HG03457 (cell line): ENCODE data around the gene ADI1.
"Not testable (repeated sequence)": the region's sequence is repeated elsewhere in the genome, so short reads cannot be mapped to it uniquely, and the experiment has no call there.

Source experiments
- ATAC-seq: cut with Tn5 transposase; IDR thresholded peaks from one replicate; pipeline ENCODE4 v1.9.1; 2021; ENCODE audit warnings: moderate number of reproducible peaks; ENCODE audit not compliant: unreplicated experiment

Gene ADI1

DNA sequence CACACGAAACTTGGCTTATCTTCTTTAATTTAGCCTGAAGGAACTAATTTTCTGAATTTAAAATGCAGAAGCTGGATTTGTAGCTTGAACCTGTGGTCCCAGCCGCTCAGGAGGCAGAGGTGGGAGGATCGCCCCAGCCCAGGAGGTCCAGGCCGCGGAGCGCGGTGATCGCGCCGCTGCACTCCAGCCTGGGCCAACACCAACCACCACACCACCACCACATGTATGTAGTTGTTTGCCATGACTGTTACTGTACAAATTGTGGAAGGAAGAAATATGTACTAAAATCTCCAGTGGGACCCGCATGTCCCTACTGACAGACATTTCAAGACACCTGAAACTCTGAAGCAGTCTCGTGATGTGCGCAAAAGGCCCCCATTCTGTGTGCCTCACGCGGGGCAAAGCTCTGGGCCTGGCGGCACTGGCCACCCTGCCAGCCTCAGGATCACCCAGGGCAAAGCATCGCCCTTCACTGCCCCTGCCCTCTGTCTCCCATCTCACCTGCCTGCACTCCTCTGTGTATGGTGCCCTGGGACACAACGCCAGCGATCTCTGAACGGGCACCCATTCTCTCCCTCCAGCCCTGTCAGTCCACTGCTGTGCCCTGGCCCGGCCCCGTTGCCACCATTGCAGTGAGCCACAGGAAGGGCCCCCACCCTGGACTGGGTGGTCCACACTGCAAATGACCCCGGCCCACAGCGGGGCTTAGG, 10.1 kb upstream of the ADI1 start:
- no peak for ATAC-seq

DNA sequence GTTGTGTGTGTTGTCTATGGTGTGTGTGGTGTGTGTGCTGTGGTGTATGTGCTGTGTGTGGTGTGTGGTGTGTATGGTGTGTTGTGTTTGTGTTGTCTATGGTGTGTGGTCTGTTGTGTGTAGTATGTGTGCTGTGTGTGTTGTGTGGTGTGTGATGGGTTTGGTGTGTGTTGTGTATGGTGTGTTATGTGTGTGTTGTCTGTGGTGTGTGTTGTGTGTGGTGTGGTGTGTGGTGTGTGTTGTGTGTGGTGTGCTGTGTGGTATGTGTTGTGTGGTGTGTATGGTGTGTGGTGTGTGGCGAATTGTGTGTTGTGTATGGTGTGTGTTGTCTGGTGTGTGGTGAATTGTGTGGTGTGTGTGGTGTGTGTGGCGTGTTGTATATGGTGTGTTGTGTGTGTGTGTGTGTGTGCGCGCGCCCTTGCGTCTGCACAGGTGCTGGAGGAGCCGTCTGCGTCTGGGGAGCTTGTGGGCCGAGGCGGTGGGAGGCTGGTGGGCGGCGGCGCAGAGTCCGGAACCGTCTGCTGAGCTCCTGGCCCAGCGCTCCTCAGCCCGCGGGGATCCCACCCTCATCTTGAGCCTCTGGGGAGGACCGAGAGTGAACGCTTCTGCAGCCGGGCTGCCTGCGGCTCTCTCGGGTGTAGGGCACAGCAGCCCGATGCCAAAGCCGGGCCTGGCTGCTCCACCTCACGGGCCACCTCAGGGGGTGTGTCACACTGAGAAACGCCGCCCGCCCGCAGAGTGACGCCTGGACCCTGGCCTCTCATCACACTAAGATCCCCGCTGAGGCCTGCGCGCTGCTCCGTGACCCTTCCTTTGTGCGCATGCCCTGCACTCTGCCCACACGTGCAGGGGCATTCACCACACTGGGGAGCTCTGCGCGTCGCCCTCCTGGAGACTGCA, 8.8 kb upstream of the ADI1 start:
- no peak for ATAC-seq

DNA sequence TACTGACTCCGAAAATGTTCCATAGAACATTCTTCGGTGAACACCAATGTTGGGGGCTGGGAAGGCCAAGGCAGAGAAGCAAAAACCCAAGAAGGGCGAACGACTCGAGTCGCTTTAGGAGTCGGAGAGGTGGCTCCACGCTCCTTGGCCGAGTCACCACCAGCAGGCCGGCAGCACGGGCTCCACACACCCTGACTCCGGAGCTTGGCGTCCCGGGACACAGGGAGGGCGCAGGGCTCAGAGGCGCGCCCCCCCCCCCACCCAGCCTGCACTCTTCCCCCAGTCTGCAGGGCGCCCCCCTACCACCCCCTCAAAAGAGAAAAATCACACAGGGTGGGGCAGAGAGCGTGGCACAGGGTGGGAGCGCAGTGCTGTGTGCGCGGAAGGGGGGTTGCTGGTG, 7.5 kb upstream of the ADI1 start:
- ATAC-seq, result no peak

DNA sequence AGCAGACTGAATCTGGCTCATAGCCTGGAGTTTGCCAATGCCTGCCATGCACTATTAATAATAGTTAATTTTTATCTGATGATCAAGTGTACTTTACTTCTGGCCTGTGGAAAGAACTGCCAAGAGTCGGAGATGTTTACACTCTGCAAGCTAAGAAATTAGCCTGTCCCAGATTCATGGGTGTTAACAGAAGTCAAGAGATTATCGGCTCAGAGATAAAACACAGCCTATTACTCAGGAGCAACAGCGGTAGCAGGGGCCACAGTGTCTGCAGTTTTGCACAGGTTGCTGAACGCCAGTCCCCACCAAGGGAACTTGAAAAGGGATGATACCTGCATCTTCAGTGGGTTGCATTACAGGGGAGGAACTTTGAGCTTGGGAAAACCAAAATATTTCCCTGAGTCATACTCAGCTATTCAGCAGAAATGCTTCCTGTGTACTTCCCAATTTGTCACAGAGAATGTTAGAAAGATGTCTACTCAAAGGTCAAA, 4.3 kb upstream of the ADI1 start:
- no peak for ATAC-seq

DNA sequence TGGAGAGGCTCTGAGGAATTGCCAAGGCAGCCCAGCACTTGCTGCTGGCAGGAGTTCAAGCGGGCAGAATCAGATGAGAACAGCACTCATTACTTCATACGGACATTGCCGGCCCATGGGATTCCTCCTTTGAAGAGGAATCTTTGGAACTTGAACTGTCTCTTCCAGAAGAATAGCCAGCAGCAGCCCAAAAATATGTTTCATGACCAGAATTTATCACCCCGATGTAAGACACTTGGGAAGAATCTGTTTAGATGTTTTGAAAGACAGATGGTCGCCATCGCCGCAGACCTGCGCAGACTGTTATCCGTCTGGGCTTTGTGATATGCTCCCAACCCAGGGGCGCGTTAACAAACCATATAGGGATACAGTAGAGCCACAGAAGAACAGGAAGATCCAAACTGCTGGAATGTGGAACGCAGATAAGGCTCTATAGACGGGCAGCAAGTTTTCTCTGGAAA, 3.7 kb upstream of the ADI1 start:
- ATAC-seq, result no peak

DNA sequence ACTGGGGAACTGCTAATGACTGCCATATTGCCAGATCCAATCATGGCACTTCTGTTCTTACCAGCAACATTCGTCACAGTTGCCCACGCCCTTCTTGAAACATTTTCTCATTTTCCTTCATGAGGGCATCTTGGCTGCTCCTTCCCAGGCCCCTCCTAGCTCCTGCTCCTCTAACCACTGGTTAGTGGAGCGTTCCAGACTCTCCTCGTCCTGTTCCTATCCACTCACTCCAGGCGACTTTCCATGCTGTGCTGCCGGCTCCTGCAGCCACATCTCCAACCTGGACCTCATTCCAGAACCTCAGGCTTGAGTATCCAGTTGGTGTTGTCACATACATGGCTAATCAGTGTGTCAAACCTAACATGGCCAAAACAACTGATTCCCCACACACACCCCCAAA, 1.3 kb upstream of the ADI1 start:
- no peak for ATAC-seq

DNA sequence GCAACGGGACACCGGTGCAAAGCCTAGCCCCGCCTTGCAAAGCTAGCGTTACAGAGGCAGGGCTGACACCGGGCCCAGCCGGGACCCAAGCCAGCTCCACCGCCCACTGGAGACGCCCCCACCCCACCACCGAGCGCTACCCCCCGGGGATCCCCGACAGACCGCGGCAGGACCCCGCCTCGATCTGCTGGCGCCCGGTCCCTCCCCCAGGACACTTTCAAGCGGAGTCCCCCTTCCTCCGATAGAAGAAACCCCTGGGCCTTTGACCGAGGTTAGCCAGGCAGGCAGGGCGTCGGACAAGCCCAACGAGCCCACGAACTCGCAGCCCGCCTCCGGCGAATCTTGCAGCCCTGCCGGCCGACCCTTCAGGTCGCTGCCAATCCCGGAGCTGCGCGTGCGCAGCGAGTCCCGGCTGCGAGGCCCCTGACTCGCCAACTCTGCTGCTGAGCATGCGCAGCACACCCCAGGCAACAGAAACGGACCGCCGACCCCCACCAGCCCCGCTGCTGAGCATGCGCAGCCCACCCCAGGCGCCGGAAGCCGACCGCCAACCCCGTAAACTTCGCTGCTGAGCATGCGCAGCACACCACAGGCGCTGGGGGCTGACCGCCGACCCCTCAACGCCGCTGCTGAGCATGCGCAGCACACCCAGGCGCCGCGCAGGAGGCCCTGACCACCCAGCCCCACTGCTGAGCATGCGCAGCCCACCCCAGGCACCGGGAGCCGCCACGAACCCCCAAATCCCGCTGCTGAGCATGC, 656 bp downstream of the ADI1 start:
- peak; percentile 79 for ATAC-seq

DNA sequence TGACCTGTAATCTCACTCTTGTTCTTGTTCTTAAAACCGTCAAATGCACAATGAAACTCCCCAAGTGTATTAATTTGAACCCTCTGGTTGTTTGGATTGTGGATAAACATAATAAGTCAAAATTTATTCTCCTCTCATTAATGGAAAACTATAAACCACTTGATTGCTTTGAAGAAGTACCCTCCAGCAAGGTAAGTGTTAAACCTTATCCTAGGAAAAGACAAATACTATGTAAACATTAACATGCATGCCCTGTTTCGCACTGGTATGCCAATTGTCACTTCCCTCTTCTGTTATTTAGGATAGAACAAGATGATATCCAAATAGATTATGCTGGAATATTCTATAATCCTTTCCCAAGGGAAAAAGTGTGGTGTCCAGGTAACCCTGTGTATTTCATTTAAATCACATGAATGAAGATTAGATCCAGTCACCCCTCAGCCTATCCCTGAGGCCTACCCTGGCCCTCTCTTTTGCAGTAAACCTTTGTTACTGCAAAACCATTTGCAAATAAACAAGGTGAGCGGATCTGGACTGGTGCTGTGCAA, 1.3 kb downstream of the ADI1 start:
- no peak for ATAC-seq

DNA sequence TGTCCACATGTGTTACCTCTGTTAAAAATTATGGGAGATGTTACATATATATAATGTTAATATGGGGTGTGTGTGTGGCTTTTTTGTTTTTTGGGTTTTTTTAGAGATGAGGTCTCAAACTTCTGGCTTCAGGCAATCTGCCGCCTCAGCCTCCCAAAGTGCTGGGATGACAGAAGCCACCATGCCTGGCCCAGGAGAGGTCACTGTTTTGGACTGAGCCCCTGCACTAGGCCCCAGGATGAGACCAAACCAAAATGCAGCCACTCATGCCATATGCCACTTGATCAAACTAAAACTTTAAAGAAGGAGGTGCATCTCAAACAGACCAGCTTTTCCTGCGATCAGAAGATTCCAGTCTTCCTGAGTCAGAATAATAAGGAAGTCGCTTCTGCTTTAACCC, 2.5 kb downstream of the ADI1 start:
- ATAC-seq, result no peak

DNA sequence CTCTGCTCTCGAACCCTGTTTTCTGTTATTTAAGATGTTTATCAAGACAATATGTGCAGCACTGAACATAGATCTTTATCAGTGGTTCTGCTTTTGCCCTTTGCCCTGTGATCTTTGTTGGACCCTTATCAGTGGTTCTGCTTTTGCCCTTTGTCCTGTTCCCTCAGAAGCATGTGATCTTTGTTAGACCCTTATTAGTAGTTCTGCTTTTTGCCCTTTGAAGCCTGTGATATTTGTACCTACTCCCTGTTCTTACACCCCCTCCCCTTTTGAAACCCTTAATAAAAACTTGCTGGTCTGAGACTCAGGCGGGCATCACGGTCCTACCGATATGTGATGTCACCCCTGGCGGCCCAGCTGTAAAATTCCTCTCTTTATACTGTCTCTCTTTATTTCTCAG, 3.9 kb downstream of the ADI1 start:
- not testable (repeated sequence) for ATAC-seq

DNA sequence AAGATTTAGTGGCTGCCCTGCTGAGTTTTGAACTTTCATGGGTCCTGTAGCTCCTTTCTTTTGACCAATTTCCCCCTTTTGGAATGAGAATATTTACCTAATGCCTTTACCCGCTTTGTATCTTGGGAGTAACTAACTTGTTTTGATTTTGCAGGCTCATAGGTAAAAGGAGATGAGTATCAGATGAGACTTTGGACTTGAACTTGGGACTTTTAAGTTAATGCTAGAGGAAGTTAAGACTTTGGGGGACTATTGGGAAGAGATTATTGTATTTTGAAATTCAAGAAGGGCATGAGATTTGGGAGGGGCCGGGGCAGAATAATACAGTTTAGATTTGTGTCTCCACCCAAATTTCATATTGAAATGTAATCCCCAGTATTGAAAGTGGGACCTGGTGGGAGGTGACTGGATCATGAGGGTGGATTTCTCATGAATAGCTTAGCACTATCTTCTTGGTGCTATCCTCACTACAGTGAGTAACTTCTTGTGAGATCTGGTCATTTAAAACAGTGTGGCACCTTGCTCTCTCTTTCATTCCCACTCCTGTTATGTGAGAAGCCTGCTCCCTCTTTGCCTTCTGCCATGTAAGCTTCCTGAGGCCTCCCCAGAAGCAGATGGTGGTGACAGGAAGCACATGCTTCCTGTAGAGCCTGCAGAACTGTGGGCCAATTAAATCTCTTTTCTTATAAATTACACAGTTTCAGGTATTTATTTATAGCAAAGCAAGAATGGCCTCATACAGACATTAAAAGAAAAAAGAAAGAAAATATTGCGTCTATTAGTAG, 6.1 kb downstream of the ADI1 start:
- no peak for ATAC-seq

DNA sequence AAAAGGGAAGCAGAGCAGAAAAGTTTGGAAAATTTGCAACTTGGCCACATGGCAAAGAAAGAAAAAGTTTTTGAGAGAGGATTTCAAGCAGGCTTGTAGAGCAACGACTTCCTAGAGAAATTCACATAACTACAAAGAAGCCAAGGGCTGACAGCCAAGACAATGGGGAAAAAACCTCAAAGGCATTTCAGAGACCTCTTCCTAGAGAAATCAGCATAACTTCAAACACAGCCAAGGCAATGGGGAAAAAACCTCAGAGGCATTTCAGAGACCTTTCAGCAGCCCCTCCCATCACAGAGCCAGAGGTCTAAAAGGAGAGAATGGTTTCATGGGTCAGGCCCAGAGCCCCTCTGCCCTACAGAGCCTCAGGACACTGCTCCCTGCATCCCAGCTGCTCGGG, 7.2 kb downstream of the ADI1 start:
- no peak for ATAC-seq

DNA sequence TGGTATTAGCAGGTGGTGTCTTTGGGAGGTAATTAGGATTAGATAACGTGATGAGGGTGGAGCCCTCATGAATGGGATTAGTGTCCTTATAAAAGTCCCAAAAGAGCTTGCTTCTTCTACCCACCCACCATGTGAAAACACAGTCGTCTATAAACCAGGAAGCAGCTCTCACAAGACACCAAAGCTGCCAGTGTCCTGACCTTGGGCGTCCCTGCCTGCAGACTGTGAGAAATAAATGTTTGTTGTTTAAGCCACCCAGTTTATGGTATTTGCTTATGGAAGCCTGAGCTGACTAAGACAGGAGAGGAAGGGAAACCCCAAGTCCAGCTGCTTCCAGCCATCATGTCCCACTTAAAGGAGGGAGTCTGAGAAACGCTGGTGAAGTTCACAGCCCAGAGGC, 13.6 kb downstream of the ADI1 start:
- no peak for ATAC-seq

DNA sequence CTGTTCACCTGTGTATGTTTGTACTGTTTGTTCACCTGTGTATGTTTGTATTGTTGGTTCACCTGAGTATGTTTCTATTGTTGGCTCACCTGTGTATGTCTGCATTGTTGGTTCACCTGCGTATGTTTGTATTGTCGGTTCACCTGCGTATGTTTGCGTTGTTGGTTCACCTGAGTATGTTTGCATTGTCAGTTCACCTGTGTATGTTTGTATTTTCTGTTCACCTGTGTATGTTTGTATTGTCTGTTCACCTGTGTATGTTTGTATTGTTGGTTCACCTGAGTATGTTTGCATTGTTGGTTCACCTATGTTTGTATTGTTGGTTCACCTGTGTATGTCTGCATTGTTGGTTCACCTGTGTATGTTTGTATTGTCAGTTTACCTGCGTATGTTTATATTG, 14.6 kb downstream of the ADI1 start:
- no peak for ATAC-seq

DNA sequence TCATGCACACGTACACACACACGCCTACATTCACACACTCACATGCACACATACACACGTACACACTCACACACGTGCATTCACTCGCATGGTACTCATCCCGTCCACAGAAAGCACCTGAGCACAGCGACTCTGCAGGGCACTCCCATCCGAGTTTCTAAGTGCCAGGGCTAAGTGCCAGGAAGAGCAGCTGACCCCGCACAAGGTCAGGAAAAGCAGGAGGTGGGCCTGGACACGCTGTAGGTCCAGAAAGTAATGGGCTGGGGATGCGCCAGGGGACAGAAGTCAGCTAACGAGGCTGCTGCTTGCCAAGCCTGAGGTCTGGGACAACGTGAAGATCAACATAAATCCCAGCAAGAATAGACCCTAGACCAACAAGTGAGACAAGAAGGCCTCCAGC, 15.8 kb downstream of the ADI1 start:
- no peak for ATAC-seq

DNA sequence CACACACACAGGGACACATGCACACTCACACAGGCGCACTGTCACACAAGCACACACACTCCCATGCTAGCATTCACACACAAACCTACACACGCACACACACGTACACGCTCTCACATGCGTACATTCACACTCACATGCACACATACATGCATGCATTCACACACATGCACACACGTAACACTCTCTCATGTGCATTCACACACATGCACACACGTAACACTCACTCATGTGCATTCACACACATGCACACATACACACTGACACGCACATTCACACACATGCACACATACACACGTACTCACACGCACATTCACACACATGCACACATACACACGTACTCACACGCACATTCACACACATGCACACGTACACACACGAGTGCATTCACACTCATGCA, 16.3 kb downstream of the ADI1 start:
- no peak for ATAC-seq

DNA sequence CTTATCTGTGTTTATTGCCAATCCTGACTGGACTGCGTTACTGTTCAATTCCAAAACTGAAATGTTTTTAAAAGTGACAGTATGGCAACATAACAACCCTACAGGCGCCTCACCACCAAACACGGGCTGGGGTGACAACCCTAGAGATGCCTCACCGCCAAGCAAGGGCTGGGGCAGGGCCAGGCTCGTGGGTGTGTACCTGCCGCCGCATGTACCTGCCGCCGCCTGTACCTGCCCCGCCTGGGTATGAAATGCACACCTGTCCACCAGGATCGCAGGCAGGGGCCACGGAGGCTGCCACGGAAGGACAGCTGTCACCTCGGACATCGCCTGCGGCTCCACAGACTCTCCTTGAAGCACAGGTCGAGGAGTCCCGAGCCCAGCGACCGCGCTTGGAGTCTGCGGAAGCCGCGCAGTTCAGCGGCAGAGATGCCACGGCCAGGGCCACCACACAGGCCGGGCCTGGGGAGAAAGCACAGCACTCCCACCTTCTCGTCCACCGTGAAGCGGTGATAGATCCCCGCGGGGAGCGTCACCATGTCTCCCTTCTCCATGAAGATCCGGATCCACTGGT, 18.9 kb downstream of the ADI1 start:
- no peak for ATAC-seq

DNA sequence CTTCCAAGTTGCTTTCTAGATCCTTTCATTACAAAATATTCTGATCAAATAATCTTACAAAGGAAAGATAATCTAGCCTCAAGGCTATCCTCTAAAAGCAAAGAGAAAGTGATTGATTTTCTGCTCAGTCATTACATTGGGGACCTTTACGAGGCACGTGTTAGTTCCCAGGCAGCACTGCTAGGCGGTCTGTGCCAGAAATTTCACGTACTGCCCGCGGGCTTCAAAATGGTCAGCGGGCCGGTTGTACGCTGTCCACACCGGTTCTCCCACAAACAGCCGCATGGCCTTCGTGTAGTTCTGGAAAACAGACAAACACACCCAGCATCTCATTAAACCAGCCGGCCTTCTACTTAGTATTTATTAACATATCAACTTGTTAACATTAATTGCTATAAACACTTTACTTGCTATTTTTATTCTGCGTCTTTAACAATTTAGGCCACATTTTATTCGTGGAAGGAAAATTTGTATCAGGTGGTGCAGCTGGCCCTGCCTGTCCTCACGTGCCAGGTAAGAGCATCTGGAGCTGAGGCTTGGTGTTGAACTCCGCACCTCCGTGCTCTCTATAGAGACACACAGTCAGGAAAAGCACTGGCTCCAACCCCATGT, 20.4 kb downstream of the ADI1 start:
- no peak for ATAC-seq

DNA sequence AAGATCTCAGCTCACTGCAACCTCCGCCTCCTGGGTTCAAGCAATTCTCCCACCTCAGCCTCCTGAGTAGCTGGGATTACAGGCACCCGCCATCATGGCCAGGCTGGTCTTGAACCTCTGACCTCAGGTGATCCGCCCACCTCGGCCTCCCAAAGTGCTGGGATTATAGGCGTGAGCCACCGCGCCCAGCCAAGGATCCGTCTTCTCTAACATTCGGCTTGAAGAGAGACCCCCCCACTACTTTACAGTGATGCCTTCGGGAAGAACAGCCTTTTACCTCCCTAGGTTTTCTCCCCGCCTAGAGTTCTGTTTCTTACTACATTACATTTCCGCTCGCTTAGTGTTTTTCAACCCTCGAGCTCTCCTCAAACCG, 22.6 kb downstream of the ADI1 start:
- ATAC-seq, result not testable (repeated sequence)
